Measurements from ENCODE around the gene ARRB2.
A peak's percentile ranks its signal among the peaks of the same experiment; 100 is the strongest.
"Not testable (repeated sequence)": the region's sequence is repeated elsewhere in the genome, so short reads cannot be mapped to it uniquely, and the experiment has no call there.

ARRB2 gene

GRCh38 chr17:4703330-4703691 is 7.1 kb upstream of the ARRB2 start:
- DNase-seq = no peak

DNA sequence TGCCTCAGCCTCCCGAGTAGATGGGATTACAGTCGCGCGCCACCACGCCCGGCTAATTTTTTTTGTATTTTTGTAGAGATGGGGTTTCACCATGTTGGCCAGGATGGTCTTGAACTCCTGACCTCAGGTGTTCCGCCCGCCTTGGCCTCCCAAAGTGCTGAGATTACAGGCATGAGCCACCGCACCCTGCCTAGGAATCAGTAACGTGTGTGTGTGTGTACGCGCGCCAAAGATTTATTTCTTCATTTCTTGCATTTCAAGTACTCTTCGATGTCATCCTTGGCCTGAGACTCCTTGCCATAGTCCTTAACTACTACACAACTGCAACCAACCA is 5.9 kb upstream of the ARRB2 start:
- DNase-seq = not testable (repeated sequence)

- DNase-seq = no peak
Observed at GRCh38 chr17:4704991-4705390, 5.4 kb upstream of the ARRB2 start.

- DNase-seq = no peak
Observed at GRCh38 chr17:4706121-4706520, 4.3 kb upstream of the ARRB2 start.

GRCh38 chr17:4708436-4708835 is 2.0 kb upstream of the ARRB2 start:
- peak; percentile 2 for DNase-seq

- no peak for DNase-seq
Observed at GRCh38 chr17:4710693-4711634, 532 bp downstream of the ARRB2 start.

GRCh38 chr17:4711661-4712181 is 1.3 kb downstream of the ARRB2 start:
- DNase-seq = no peak

- no peak for DNase-seq
Observed at GRCh38 chr17:4712526-4712925, 2.1 kb downstream of the ARRB2 start.

DNA sequence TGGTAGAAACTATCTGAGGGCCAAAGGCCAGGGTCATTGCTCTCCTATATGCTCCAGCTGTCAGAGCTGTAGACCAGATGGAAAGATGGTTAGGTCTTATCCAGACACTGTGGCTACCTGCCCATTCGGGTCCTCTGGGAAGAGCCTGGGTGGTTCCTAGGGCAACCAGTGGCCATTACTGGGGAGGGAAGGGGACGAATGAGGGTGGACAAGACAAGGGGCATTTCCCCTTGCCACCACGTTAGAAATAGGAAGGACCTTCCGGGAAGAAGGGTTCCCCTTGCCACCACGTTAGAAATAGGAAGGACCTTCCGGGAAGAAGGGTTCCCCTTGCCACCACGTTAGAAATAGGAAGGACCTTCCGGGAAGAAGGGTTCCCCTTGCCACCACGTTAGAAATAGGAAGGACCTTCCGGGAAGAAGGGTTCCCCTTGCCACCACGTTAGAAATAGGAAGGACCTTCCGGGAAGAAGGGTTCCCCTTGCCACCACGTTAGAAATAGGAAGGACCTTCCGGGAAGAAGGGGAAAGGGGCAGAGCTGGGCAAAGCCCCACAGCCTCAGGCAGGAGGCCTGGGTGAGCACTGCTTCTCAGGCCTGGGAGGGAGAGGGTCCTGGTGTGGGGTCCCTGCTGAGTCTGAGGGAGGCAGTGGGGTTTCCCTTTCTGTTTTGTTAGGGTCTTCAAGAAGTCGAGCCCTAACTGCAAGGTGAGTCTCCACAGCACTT is 4.1 kb downstream of the ARRB2 start:
- not testable (repeated sequence) for DNase-seq

DNA sequence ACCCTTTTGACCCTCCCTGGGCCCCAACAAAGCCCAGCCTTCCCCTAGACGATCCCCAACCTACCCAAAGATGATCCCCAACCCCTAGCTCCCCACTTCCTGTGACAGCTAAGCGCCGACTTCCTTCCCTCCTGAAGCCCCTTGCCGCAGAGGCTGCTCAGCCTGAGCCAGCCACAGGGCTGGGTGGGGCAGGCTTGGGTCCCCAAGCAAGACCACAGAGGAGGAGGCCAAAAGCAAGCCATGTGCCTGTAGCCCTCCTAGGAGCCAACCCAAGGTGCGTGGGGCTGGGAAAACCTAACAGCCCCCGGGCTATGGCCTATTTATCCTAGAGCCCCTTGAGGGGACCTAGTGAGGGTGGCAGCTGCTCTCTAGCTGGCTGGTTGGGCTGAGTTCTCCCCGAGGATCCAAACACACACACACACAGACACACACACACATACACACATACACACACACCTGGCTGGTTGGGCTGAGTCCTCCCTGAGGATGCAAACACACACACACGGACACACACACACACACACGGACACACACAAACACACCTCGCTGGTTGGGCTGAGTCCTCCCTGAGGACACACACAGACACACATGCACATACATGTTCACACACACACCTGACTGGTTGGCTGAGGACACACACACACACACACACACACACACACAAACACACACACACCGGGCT is 4.8 kb downstream of the ARRB2 start:
- DNase-seq = no peak

- DNase-seq = no peak
Observed at GRCh38 chr17:4716081-4716480, 5.6 kb downstream of the ARRB2 start.

DNA sequence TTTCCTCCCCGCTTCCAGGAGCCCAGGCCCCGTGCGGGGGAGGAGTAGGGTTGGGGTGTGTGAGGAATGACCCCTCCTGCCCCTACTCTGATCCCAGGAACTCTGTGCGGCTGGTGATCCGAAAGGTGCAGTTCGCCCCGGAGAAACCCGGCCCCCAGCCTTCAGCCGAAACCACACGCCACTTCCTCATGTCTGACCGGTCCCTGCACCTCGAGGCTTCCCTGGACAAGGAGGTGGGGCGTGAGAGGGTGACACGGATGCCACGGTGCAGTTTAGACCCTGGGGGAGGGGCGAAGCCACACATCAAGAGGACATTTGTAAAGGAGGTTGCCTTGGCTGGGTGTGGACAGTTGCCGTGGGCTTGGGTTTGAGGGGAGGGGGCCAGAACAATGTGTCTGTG is 7.4 kb downstream of the ARRB2 start:
- no peak for DNase-seq

- DNase-seq = no peak
Observed at GRCh38 chr17:4718276-4718675, 7.8 kb downstream of the ARRB2 start.

DNA sequence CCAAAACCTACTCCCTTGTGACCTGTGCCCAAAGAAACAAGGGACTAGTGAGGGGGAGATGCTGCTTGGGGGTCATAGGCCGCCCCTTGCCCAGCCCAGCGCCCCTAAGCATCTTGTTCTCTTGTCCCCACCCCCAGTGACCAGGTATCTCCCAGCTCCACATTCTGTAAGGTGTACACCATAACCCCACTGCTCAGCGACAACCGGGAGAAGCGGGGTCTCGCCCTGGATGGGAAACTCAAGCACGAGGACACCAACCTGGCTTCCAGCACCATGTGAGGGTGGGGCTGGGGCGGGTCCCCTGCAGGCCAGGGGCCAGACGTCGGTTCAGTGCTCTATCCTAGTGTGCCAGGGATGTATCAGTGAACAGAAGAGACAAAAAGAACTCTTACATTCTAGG is 8.7 kb downstream of the ARRB2 start:
- DNase-seq = no peak

GRCh38 chr17:4719684-4720221 is 9.3 kb downstream of the ARRB2 start:
- no peak for DNase-seq

- DNase-seq = no peak
Observed at GRCh38 chr17:4720787-4721186, 10.4 kb downstream of the ARRB2 start.

- DNase-seq = no peak
Observed at GRCh38 chr17:4721203-4722135, 11.0 kb downstream of the ARRB2 start.

GRCh38 chr17:4722678-4723240 is 12.3 kb downstream of the ARRB2 start:
- DNase-seq = no peak

GRCh38 chr17:4724650-4725049 is 14.2 kb downstream of the ARRB2 start:
- no peak for DNase-seq

DNA sequence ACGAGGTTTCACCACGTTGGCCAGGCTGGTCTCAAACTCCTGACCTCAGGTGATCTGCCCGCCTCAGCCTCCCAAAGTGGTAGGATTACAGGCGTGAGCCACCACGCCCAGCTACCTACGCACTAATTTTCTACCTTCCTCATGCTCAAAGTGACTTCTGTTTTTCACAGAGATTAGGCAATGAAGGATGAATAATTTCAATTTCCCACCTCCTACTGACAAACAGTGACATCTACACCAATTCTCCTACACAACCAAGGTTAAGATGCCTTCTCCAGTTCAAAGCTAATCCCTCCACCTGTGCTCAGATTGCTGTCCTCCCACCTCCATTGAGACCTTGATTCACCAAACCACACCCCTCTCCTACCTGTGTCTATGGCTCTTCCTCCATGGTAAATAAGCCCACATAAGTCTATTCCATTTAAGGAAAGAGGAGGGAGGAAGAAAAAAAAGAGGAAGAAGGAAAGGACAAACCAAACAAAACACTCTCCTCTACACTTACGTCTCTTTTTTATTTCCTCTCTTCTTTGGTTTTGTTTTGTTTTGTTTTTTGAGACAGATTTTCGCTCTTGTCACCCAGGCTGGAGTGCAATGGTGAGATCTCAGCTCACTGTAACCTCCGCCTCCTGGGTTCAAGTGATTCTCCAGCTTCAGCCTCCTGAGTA is 15.3 kb downstream of the ARRB2 start:
- no peak for DNase-seq

DNA sequence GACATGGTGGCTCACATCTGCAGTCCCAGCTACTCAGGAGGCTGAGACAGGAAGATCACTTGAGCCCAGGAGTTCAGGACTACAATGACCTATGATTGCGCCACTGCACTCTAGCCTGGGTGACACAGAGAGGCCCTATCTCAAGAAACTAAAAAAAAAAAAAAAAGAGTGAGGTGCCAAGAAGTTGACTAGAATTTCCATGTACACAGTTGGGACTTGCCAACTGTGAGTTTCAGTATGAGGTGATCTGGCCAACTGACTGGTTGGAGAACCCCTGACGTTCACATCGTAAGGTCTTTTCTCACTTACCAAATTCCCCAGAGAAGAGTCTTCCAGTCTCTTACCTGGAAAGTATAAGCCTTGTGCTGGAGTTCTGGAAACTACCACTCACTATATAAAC is 17.7 kb downstream of the ARRB2 start:
- no peak for DNase-seq

All from NCI-H510A (cell line).